T-helper 2 cell treated with Interferon-gamma antibody and Interleukin-4, amounts not matched to agents 5 μg/mL and 100 μg/mL, for 36 hours (primary cell): ENCODE results near the gene MRPL1.
"Not testable (repeated sequence)": the region's sequence is repeated elsewhere in the genome, so short reads cannot be mapped to it uniquely, and the experiment has no call there.

Experiments
- DNase-seq: peaks from one replicate; pipeline ENCODE4 v3.0.0; 2021; ENCODE audit warnings: low spot score
- H3K27ac Mint-ChIP-seq: one replicate; pipeline ENCODE4 v1.8.0; 2021; ENCODE audit warnings: mild to moderate bottlenecking, mixed read lengths
- H3K27me3 Mint-ChIP-seq: one replicate; pipeline ENCODE4 v1.8.0; 2021; ENCODE audit warnings: low read depth, mixed read lengths
- H3K36me3 Mint-ChIP-seq: one replicate; pipeline ENCODE4 v1.8.0; 2021; ENCODE audit warnings: low read depth, mixed read lengths
- H3K4me1 Mint-ChIP-seq: one replicate; pipeline ENCODE4 v1.8.0; 2021; ENCODE audit warnings: low read depth, mixed read lengths
- H3K4me3 Mint-ChIP-seq: one replicate; pipeline ENCODE4 v1.8.0; 2022; ENCODE audit warnings: mild to moderate bottlenecking, moderate library complexity, mixed read lengths
- H3K9me3 Mint-ChIP-seq: one replicate; pipeline ENCODE4 v1.8.0; 2021; ENCODE audit warnings: mixed read lengths

The MRPL1 gene

DNA sequence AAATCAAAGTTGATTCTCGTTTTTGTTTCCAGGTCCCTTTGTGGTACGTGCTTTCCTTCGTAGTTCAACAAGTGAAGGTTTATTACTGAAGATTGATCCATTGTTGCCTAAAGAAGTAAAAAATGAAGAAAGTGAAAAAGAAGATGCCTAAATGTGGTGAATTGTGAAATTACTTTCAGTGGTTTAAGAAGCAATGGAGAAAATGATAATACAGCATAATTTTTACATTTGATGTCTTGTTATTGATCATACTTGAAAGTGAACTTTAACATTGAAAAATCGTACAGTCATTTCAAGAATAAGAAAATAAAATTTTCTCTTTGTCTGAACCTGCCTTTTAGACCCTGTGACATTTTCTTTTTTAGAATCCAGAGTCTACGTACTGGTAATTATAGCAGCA is 89.8 kb downstream of the MRPL1 start:
- no peak overlapping the region for H3K27ac Mint-ChIP-seq

DNA sequence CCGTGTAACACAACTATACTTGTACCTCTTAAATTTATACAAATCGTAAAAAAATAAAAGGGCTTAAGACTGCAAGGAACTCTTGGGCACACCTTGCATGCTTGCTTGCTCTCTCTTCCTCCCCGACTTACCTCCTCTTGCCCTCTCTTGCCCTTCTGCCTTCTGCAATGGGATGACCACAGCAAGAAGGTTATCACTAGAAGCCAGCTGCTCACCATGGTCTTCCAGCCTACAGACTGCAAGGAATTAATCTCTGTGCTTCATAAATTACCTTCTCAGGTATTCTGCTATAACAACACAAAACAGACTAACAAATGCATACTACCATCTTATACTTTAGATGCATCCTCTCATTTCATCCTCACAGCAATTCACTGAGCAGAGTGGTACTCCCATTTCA is 92.1 kb downstream of the MRPL1 start:
- Mint-ChIP-seq H3K27me3 (no peaks in the 10 kb centered on the region), H3K27ac (no peak overlapping the region), H3K4me3 (no peak overlapping the region), H3K9me3 (no peaks in the 10 kb centered on the region), H3K36me3 (peaks cover 24% of the 10 kb centered on the region), H3K4me1 (peaks cover 2% of the 10 kb centered on the region)
- no peak for DNase-seq

More for the DNA sequence above, 89.8 kb downstream of the MRPL1 start:
- H3K36me3 Mint-ChIP-seq, result peaks cover 24% of the 10 kb centered on the region
- H3K9me3 Mint-ChIP-seq, result no peaks in the 10 kb centered on the region
- H3K4me3 Mint-ChIP-seq, result no peak overlapping the region
- DNase-seq, result no peak
- H3K4me1 Mint-ChIP-seq, result peaks cover 2% of the 10 kb centered on the region
- no peaks in the 10 kb centered on the region for H3K27me3 Mint-ChIP-seq

DNA sequence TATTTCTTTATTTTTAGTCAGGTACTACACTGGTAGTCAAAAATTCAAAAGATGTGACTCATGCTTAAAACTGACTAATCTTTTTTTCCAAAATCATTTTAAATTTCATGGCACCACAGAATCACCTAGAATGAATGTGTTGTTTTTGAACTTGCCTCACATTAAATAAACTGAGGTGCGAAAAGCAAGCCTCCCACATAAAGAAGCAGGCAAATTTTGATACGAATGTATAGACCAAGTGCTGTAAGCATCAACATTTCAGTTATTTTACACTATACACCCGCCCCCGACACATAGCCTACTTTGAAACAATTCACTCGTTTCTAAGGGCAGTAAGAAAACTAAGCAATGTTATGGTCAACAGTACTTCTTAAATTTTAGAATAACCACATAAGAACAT is 94.3 kb downstream of the MRPL1 start:
- H3K4me3 Mint-ChIP-seq, result no peak overlapping the region
- no peak for DNase-seq
- no peaks in the 10 kb centered on the region for H3K27me3 Mint-ChIP-seq
- H3K27ac Mint-ChIP-seq, result no peak overlapping the region
- H3K4me1 Mint-ChIP-seq, result peaks cover 2% of the 10 kb centered on the region
- no peaks in the 10 kb centered on the region for H3K9me3 Mint-ChIP-seq
- peaks cover 16% of the 10 kb centered on the region for H3K36me3 Mint-ChIP-seq

DNA sequence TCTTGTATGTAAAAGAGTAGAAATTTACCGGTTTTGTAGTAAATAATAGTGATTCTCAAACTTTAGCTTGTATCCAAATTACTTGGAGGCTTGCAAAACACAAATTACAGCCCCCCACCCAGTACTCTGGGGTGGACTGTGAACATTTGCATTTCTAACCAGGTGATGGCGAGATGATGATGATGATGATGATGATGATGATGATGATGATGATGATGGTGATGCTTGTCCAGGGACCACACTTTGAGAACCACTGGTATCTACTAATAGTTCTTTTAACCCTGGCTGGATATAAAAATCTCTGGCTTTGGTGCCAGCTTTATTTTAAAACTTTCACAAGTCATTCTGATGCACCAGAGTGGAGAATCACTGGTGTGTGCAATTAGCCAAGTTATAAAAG is 96.3 kb downstream of the MRPL1 start:
- Mint-ChIP-seq H3K4me1 (peaks cover 3% of the 10 kb centered on the region), H3K9me3 (no peaks in the 10 kb centered on the region), H3K27me3 (peaks cover 2% of the 10 kb centered on the region), H3K27ac (no peak overlapping the region), H3K4me3 (no peak overlapping the region), H3K36me3 (peaks cover 8% of the 10 kb centered on the region)
- DNase-seq, result no peak

DNA sequence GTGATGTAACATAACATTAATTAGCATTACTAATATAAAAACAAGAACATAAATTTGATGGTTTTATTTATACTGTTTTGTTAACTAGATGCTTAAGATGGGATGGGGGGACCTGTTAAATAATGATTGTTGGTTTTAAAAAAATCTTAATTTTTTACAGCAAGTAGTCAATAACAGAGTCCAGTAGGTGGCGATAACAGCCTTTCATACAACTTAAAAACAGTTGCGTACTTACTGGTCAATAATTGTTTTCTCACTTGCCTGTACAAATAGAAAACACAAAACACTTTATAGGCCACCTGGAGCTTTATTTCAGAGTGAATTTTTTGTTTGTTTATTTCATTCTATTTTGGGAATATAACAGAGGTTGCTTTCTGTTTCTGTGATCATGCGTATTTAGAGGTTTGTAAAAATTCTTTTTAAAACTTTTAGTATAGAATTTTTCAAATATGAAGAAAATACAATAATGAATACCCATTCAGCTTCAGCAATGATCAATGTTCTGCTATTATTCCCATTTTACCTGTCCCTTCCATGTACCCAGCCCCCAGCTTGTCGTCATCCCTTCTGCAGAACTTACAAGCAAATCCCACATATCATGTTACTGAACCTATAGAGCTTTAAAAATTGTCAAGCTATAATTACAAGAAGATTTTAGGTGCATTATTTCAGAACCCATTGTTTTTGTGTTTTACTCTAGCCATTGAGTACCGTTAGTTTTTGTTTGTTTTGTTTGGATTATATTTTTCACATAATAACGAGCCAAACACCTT is 97.1 kb downstream of the MRPL1 start:
- Mint-ChIP-seq H3K9me3 (no peaks in the 10 kb centered on the region), H3K27me3 (peaks cover 5% of the 10 kb centered on the region), H3K4me3 (no peak overlapping the region), H3K36me3 (peaks cover 2% of the 10 kb centered on the region), H3K27ac (no peak overlapping the region), H3K4me1 (peaks cover 3% of the 10 kb centered on the region)
- DNase-seq, result no peak

DNA sequence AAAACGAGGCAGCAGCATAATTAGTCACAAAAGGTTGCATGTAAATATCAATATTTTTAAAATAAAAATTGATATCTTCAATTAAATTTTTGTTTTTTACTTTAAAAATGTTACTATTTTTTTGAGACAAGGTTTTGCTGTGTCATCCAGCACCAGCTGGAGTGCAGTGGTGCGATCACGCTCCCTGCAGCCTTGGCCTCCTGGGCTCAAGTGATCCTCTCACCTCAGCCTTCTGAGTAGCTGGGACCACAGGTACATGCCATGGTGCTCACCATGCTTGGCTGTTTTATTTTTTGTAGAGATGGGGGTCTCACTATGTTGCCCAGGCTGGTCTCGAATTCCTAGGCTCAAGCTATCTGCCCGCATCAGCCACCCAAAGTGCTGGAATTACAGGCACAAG is 97.7 kb downstream of the MRPL1 start:
- peaks cover 3% of the 10 kb centered on the region for H3K4me1 Mint-ChIP-seq
- no peak for DNase-seq
- no peaks in the 10 kb centered on the region for H3K9me3 Mint-ChIP-seq
- H3K4me3 Mint-ChIP-seq, result no peak overlapping the region
- no peaks in the 10 kb centered on the region for H3K36me3 Mint-ChIP-seq
- H3K27me3 Mint-ChIP-seq, result peaks cover 5% of the 10 kb centered on the region
- no peak overlapping the region for H3K27ac Mint-ChIP-seq

DNA sequence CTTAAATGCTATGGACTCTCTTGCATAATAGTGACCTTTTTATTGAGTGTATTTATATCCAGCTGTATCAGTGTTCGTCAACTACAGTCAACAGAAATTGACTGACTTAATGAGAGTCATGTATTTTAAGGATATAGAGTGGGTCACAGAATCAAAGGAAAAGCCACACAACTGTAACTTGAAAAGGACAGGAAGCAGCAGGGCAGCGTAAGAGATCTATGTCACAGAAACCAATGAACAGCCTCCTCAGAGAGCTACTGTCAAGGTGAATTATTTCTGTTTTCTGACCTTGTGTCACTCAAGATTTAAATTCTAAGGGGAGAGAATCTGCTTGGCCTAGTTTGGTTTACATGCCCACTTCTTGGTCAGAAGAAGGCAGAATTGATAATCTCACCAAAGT is 100.4 kb downstream of the MRPL1 start:
- H3K9me3 Mint-ChIP-seq, result no peaks in the 10 kb centered on the region
- DNase-seq, result no peak
- H3K27ac Mint-ChIP-seq, result no peak overlapping the region
- H3K4me3 Mint-ChIP-seq, result no peak overlapping the region
- H3K36me3 Mint-ChIP-seq, result no peaks in the 10 kb centered on the region
- H3K4me1 Mint-ChIP-seq, result peaks cover 3% of the 10 kb centered on the region
- peaks cover 13% of the 10 kb centered on the region for H3K27me3 Mint-ChIP-seq

DNA sequence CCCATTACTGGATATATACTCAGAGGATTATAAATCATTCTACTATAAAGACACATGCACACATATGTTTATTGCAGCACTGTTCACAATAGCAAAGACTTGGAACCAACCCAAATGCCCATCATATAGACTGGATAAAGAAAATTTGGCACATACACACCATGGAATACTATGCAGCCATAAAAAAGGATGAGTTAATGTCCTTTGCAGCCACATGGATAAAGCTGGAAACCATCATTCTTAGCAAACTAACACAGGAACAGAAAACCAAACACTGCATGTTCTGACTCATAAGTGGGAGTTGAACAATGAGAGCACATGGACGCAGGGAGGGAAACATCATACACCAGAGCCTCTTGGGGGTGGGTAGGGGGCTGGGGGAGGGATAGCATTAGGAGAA is 111.0 kb downstream of the MRPL1 start:
- not testable (repeated sequence) for H3K4me3 Mint-ChIP-seq, DNase-seq, H3K36me3 Mint-ChIP-seq, H3K9me3 Mint-ChIP-seq, H3K4me1 Mint-ChIP-seq, H3K27me3 Mint-ChIP-seq, H3K27ac Mint-ChIP-seq

DNA sequence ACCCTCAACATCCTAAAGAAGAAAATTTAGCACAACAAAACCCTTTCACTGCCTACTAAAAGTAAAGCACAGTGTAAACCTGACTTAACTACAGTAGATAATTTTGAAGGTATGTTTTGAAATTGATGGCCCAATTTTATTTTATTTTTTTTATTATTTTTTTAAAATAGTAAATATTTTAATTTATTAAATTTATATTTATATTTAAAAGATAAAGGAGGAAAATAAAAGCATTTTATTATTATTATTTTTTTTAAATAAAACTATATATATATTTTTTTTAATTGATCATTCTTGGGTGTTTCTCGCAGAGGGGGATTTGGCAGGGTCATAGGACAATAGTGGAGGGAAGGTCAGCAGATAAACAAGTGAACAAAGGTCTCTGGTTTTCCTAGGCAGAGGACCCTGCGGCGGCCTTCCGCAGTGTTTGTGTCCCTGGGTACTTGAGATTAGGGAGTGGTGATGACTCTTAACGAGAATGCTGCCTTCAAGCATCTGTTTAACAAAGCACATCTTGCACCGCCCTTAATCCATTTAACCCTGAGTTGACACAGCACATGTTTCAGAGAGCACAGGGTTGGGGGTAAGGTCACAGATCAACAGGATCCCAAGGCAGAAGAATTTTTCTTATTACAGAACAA is 120.4 kb downstream of the MRPL1 start:
- not testable (repeated sequence) for H3K9me3 Mint-ChIP-seq, DNase-seq, H3K27ac Mint-ChIP-seq, H3K4me1 Mint-ChIP-seq, H3K36me3 Mint-ChIP-seq, H3K4me3 Mint-ChIP-seq
- H3K27me3 Mint-ChIP-seq, result peaks cover 28% of the 10 kb centered on the region

DNA sequence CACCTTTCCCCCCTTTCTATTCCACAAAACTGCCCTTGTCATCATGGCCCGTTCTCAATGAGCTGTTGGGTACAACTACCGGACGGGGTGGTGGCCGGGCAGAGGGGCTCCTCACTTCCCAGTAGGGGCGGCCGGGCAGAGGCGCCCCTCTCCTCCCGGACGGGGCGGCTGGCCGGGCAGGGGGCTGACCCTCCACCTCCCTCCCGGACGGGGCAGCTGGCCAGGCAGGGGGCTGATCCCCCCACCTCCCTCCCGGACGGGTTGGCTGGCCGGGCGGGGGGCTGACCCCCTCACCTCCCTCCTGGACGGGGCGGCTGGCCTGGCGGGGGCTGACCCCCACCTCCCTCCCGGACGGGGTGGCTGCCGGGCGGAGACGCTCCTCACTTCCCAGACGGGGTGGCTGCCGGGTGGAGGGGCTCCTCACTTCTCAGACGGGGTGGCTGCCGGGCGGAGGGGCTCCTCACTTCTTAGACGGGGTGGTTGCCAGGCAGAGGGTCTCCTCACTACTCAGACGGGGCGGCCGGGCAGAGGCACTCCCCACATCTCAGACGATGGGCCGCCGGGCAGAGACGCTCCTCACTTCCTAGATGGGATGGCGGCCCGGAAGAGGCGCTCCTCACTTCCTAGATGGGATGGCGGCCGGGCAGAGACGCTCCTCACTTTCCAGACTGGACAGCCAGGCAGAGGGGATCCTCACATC is 121.1 kb downstream of the MRPL1 start:
- not testable (repeated sequence) for DNase-seq, H3K9me3 Mint-ChIP-seq, H3K36me3 Mint-ChIP-seq, H3K27ac Mint-ChIP-seq, H3K4me1 Mint-ChIP-seq, H3K4me3 Mint-ChIP-seq
- H3K27me3 Mint-ChIP-seq, result peaks cover 26% of the 10 kb centered on the region

DNA sequence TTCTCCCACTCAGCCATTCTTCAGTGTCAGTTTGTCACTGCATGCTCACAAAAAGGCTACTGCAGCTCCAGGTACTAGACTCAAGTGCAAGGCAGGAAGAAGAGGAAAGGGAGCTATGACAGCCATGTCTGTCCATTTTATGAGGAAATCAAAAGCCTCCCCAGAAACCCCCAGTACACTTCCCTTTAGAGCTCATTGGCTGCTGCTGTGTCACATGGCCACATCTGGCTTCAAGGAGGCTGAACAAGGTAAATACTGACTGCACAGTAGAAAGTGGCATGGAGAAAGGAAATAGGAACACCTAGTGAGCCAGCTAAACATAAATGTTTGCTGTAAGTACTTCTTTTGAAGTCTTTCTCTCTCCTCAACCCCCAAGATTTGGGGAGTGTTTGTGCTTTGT is 127.3 kb downstream of the MRPL1 start:
- Mint-ChIP-seq H3K27me3 (peaks cover 15% of the 10 kb centered on the region), H3K4me1 (no peaks in the 10 kb centered on the region), H3K36me3 (no peaks in the 10 kb centered on the region), H3K27ac (no peak overlapping the region), H3K9me3 (no peaks in the 10 kb centered on the region), H3K4me3 (no peak overlapping the region)
- DNase-seq, result no peak

DNA sequence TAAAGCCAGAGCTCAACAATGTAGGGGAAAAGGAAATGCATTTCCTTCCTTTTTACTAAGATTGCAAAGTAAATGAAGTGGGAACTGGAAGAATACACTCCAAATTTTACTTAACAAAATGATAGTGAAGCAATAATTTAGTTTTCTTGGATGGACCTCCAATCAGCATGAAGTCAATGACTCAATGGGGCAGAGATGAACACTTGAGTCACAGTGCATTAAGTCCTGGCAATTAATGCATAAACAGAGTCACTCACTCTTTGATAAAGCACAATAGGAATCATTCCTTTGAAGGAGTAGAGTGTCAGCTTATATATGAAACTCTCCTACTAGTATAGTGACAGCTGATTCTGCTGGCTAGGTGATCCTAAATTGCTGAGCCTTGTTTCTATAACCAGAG is 127.8 kb downstream of the MRPL1 start:
- DNase-seq, result no peak
- no peaks in the 10 kb centered on the region for H3K9me3 Mint-ChIP-seq

DNA sequence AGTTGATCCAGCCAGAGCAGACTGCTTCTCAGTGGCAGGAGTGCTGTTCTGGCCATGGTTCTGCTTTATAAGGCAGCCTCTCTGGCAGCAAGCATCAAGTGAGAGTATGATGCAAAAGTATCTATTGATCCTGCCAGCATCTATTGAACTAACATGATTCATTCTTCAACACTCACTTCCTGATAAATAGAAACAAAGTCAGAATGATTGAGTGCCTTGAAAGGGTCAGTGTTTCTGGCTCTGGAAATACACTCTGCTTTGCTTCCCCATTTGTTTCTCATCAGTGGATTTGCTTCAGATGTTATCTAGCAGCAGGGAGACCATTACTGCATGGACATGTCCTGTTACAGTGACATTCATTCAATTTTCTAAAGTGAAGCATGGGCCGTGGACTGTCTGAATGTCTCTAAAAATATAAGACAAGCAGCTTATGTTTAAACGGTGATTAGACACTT is 128.3 kb downstream of the MRPL1 start:
- H3K36me3 Mint-ChIP-seq, result no peaks in the 10 kb centered on the region
- H3K9me3 Mint-ChIP-seq, result no peaks in the 10 kb centered on the region
- no peak overlapping the region for H3K27ac Mint-ChIP-seq
- H3K4me1 Mint-ChIP-seq, result no peaks in the 10 kb centered on the region
- H3K4me3 Mint-ChIP-seq, result no peak overlapping the region
- no peak for DNase-seq
- H3K27me3 Mint-ChIP-seq, result peaks cover 15% of the 10 kb centered on the region

More for the DNA sequence above, 127.8 kb downstream of the MRPL1 start:
- Mint-ChIP-seq H3K4me1 (no peaks in the 10 kb centered on the region), H3K27ac (no peak overlapping the region), H3K4me3 (no peak overlapping the region), H3K36me3 (no peaks in the 10 kb centered on the region), H3K27me3 (peaks cover 15% of the 10 kb centered on the region)

DNA sequence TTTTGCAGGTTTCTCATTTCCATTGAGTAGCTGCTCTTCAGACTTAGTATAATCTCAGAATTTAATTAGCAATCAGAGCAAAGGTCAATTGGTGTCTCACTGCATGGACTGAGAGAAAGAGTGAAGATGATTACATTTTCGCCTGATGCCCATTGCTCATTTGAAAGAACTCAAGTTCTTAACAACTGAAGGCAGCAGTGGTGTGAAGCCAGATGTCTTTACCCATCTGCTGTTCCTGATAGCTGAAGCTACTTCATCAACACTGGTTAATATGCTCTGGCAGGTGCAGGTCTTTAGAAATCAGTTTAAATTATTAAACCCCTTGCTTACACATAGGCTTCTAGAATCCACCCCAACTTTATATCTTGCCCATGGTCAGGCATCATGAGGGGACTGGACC is 130.0 kb downstream of the MRPL1 start:
- H3K4me3 Mint-ChIP-seq, result no peak overlapping the region
- no peaks in the 10 kb centered on the region for H3K36me3 Mint-ChIP-seq
- no peak for DNase-seq
- H3K27ac Mint-ChIP-seq, result no peak overlapping the region
- H3K27me3 Mint-ChIP-seq, result peaks cover 15% of the 10 kb centered on the region
- no peaks in the 10 kb centered on the region for H3K9me3 Mint-ChIP-seq
- H3K4me1 Mint-ChIP-seq, result no peaks in the 10 kb centered on the region
